PC-9 (cell line): ENCODE data around the gene CLCN6.

Source experiments
- EZH2 ChIP-seq: fragments of 200-600 bp; sonication (generic); IDR thresholded peaks from 2 replicates; pipeline ENCODE4 v1.8.0; 2017; ENCODE audit warnings: antibody characterized with exemption, low read depth
- TF ChIP-seq, protein P1 (sequence below): fragments of 200-600 bp; sonication (generic); conservative IDR thresholded peaks from 2 replicates; pipeline ENCODE4 v1.6.1; 2017; ENCODE audit warnings: mixed run types, antibody characterized with exemption, mild to moderate bottlenecking, moderate library complexity

DNA sequence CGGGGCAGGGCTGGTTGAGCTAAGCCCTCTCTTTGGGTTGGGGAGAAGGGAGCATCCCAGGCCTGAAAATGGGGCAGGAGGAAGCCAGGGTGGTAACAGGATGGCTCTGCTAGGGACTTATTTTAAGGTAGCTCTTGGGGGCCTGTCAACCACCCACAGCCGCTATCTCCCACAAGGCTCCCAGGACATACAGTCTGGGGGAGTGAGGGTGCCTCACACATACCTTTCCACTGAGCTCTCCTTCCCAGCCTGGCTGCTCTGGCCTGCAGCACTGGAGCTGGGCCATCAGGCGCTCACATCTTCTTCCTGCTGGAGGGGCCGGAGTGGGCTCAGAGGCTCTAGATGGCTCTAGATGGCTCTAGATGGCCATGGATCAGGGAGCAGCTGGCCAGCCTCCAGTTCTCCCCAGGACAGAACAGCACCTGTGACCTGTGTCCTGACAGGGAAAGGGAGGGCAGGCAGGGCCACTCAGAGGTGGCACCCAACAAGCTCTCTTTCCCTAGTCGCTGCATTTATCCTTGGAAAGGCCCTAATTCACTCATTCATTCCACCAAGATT lies 63.7 kb downstream of the CLCN6 start:
- TF ChIP-seq, protein P1, sequence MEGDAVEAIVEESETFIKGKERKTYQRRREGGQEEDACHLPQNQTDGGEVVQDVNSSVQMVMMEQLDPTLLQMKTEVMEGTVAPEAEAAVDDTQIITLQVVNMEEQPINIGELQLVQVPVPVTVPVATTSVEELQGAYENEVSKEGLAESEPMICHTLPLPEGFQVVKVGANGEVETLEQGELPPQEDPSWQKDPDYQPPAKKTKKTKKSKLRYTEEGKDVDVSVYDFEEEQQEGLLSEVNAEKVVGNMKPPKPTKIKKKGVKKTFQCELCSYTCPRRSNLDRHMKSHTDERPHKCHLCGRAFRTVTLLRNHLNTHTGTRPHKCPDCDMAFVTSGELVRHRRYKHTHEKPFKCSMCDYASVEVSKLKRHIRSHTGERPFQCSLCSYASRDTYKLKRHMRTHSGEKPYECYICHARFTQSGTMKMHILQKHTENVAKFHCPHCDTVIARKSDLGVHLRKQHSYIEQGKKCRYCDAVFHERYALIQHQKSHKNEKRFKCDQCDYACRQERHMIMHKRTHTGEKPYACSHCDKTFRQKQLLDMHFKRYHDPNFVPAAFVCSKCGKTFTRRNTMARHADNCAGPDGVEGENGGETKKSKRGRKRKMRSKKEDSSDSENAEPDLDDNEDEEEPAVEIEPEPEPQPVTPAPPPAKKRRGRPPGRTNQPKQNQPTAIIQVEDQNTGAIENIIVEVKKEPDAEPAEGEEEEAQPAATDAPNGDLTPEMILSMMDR: no peak
- no peak for TF ChIP-seq EZH2
